Hematopoietic multipotent progenitor cell treated with erythropoietin and hydrocortisone succinate and interleukin-3 and kit ligand, for 8 days (in vitro differentiated cells): ENCODE results near the gene DGKQ.
"Not testable (repeated sequence)": the region's sequence is repeated elsewhere in the genome, so short reads cannot be mapped to it uniquely, and the experiment has no call there.

ENCODE experiments used
- DNase-seq: peaks from one replicate; pipeline ENCODE4 v3.0.0-alpha.2; 2015

The DGKQ gene

GRCh38 chr4:919004-919680 lies 54.2 kb downstream of the DGKQ start:
- DNase-seq: not testable (repeated sequence)

DNA sequence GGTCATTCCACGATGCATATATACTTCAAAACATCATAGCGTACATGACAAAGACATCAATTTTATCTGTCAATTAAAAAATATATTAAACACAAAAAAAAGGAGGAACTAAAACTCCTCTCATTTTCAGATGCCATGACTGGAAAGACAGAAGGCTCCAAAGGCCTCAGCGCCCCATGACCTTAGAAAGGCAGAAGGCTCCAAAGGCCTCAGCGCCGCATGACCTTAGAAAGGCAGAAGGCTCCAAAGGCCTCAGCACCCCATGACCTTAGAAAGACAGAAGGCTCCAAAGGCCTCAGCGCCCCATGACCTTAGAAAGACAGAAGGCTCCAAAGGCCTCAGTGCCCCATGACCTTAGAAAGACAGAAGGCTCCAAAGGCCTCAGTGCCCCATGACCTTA lies 54.8 kb downstream of the DGKQ start:
- not testable (repeated sequence) for DNase-seq

GRCh38 chr4:917992-918391 lies 55.4 kb downstream of the DGKQ start:
- no peak for DNase-seq

DNA sequence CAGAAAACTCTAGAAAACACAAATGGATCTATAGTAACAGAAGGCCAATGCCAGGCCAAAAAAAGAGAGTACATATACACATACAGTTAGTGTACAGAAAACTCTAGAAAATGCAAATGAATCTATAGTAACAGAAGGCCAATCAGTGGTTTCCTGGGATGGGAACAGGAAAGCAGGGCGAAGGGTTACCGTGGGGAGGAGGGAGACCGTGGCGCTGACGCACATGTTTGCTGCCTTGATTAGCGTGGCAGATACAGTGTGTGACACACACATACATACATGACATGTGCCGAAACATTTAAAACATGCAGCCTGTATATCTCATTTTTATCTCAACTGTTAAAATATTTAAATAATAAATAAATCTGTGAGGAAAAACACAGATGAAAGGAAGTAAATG lies 55.9 kb downstream of the DGKQ start:
- no peak for DNase-seq

DNA sequence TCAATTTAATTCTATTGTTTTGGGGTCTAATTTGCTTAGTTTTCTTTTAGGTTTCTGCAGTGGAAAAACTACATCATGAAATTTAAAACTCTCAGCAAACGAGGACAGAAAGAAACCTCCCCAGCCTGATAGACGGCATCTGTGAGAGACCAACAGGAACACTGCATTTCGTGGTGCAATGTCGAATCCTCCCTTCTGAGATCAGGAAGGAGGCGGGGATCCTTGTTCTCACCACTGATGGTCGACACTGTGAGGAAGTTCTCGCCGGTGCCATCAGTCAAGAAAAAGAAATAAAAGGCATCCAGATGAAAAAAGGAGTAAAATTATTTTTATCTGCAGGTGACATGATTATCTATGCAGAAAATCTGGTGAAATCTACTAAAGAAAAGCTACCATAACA lies 57.8 kb downstream of the DGKQ start:
- no peak for DNase-seq

GRCh38 chr4:915041-915474 lies 58.3 kb downstream of the DGKQ start:
- DNase-seq: no peak

- no peak for DNase-seq
Measured at GRCh38 chr4:914531-914930, 58.8 kb downstream of the DGKQ start.

- DNase-seq: no peak
Measured at GRCh38 chr4:913280-913618, 60.1 kb downstream of the DGKQ start.

DNA sequence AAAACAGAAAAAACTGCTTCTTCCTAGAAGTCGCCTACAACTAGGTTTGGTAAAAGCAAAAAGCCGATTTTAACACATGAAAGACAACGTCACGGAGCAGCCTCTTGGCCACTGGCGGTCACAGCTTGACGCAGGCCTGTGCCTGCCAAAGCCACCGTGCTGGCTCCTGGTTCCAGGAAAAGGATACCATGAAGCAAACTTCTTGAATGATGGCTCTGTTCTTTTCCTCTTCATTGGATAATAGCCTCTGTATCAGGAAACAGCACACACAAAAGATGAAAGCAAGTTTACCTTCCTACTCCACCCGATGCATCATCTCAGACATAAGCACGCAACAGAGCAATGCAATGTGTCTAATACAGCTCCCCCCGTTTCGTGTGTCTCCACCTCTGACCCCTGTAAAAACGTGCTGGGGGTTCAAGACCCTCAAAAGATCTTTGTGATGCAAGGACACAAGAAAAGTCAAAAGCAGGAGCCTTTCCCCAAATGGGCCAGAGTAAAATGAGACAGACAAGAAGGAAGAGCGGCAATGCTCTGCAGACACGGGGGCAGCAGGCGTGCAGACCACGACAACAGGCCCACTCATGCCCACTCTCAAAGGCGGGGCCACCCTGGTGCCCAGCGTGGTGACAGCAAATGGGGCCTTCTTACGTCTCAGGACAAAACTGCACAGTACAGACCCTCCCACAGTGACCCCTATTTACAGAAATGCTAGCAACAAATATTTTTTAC lies 60.7 kb downstream of the DGKQ start:
- DNase-seq: no peak

GRCh38 chr4:911871-912490 lies 61.4 kb downstream of the DGKQ start:
- no peak for DNase-seq

GRCh38 chr4:911221-911751 lies 62.1 kb downstream of the DGKQ start:
- no peak for DNase-seq

DNA sequence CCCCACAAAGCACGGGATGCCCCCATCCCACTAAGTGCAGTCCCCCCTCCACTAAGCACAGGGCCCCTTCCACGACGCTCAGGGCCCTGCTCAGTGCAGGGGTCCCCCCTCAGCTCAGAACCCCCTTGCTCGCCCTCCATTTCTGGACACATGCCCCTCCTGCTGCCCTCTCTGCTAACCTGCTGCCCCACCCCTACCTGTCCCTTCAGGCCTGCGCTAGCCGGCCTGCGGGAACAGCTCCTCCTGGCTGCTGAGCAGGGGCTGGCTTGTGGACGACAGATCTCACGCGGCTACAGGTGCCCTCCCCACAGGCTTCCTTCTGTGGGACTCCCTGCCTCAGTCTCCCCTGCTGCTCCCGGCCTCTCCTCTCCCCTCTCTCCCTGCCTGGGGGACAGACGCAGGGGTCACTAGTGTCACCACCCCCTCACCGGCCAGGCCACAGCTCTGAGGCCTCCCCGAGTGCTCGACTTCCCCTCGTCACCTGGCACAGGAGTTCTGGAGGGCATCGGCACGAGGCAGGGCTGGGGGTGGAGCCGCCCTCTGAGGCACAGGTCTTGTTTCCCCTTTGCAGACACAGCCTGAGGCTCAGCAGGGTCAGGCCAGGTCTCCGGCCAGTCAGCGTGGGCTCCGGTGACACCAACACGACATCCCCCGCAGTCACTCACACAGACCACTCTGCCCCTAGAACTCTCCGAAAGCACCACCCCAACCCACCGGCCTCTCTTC lies 62.8 kb downstream of the DGKQ start:
- DNase-seq: no peak

DNA sequence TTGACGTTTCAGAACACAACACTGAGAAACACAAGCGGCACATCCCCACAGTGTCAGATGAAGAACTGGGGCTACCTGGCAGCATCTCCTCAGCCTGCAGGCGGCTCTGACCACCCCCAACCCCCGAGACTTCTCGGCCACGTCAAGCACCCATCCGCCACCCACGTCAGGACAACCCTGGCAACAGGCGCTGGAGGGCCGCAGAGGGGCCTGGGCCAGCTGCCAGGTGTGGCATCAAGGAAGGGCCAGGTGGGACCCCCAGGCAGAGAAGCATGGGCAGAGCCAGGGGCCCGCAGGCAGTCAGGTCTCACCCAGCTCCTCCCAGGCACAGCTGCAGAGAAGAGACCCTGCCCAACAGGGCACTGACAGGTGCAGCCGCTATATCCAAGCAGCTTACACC lies 63.5 kb downstream of the DGKQ start:
- DNase-seq: no peak

- no peak for DNase-seq
Measured at GRCh38 chr4:909131-909571, 64.2 kb downstream of the DGKQ start.
